MCF 10A (cell line): ENCODE data around the gene GPR137. TPM values are rescaled to one million over a fixed set of nuclear protein-coding genes. Genes with fewer than 3 reads are reported as not detected.

Experiments used
- BruUV-seq: library from RNA; stranded (reverse); fragments of 400-500 nt; replicated peaks from 2 replicates; lab custom pipeline; 2021; lab: Mats Ljungman, UMichigan
- CTCF ChIA-PET: fragments of 300-600 bp; sonication (Branson Sonifier 250); formaldehyde crosslinking; extraction: SDS; loops from one replicate; lab custom pipeline; 2021; ENCODE audit warnings: antibody characterized with exemption, inconsistent platforms; lab: Yijun Ruan, JAX
- POLR2A ChIA-PET: fragments of 300-600, 350-650 bp; sonication (Branson Sonifier 250); formaldehyde crosslinking; extraction: SDS; loops from one replicate; lab custom pipeline; 2020; ENCODE audit warnings: antibody characterized with exemption, inconsistent platforms; lab: Yijun Ruan, JAX
- DNase-seq: peaks from one replicate; pipeline ENCODE4 v3.0.0-alpha.2; 2018; ENCODE audit not compliant: unreplicated experiment
- H3K27ac Mint-ChIP-seq: one replicate; pipeline ENCODE4 v1.8.0; 2022; ENCODE audit warnings: mild to moderate bottlenecking, low read depth, mixed read lengths; ENCODE audit not compliant: unreplicated experiment
- H3K27me3 Mint-ChIP-seq: one replicate; pipeline ENCODE4 v1.8.0; 2022; ENCODE audit warnings: mixed read lengths; ENCODE audit not compliant: insufficient read depth, unreplicated experiment
- H3K36me3 Mint-ChIP-seq: one replicate; pipeline ENCODE4 v1.8.0; 2022; ENCODE audit warnings: mild to moderate bottlenecking, moderate library complexity, mixed read lengths; ENCODE audit not compliant: insufficient read depth, unreplicated experiment
- H3K4me1 Mint-ChIP-seq: one replicate; pipeline ENCODE4 v1.8.0; 2022; ENCODE audit warnings: mixed read lengths; ENCODE audit not compliant: insufficient read depth, unreplicated experiment
- H3K4me3 Mint-ChIP-seq: one replicate; pipeline ENCODE4 v1.8.0; 2022; ENCODE audit warnings: mild to moderate bottlenecking, moderate library complexity, mixed read lengths; ENCODE audit not compliant: unreplicated experiment
- H3K9me3 Mint-ChIP-seq: one replicate; pipeline ENCODE4 v1.8.0; 2022; ENCODE audit warnings: mixed read lengths; ENCODE audit not compliant: unreplicated experiment
- intact Hi-C: fragments of 100-400 bp; cut with micrococcal nuclease; formaldehyde crosslinking; loops from 2 replicates; pipeline ENCODE4 v1.14.1; 2022
- total RNA-seq: library from RNA; stranded (reverse); gene quantifications from 2 replicates; pipeline ENCODE4 v1.2.3, GENCODE V29; 2022
- TF ChIP-seq, protein P1 (sequence below): fragments of 200-600 bp; IDR thresholded peaks from one replicate; pipeline ENCODE4 v1.8.0; 2022; ENCODE audit warnings: antibody characterized with exemption, mild to moderate bottlenecking; ENCODE audit not compliant: unreplicated experiment

GPR137 gene
- total RNA-seq, 1 experiment from 2014 or later, result 36.0 TPM

DNA sequence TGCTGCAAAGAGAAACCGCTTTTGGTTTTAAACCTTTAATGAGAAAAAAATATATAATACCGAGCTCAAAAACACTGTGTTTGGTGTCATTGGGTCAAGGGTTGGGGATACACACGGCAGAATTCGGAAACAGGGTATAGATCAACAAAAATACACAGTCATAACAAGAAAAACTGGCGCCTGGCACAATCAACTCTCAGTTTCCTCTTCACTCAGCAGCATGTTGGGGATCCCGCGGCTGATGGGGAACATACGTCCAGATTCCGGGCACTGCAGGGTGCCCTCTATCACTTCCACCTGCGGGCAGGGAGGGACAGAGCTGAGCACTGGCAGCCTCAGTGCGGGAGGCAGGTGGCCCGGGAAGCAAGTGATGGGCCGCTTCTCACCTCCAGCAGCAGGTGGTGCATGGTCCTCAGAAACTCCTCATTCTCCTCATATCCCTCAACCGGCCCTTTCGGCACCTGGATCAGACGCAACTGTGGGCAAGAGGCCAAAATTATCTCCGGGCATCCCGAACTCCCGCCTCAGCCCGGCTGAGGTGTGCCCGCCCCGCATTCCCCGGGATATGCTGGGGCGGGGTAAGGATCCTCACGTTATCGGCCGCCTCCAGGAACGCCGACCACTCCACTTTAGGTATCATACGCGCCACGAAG lies 31.1 kb downstream of the GPR137 start:
- Mint-ChIP-seq H3K4me1 (peaks cover 41% of the 10 kb centered on the region), H3K36me3 (peaks cover 59% of the 10 kb centered on the region), H3K27me3 (no peaks in the 10 kb centered on the region), H3K4me3 (peak overlapping the region; percentile 86), H3K9me3 (no peaks in the 10 kb centered on the region), H3K27ac (peak overlapping the region; percentile 93)
- BruUV-seq, result TSS peak; percentile 100
- intact Hi-C loops, result loop anchor here (1.0 kb wide), 1 partner anchor 39 kb away; no protein-coding TSS in a partner anchor
- TF ChIP-seq, protein P1, sequence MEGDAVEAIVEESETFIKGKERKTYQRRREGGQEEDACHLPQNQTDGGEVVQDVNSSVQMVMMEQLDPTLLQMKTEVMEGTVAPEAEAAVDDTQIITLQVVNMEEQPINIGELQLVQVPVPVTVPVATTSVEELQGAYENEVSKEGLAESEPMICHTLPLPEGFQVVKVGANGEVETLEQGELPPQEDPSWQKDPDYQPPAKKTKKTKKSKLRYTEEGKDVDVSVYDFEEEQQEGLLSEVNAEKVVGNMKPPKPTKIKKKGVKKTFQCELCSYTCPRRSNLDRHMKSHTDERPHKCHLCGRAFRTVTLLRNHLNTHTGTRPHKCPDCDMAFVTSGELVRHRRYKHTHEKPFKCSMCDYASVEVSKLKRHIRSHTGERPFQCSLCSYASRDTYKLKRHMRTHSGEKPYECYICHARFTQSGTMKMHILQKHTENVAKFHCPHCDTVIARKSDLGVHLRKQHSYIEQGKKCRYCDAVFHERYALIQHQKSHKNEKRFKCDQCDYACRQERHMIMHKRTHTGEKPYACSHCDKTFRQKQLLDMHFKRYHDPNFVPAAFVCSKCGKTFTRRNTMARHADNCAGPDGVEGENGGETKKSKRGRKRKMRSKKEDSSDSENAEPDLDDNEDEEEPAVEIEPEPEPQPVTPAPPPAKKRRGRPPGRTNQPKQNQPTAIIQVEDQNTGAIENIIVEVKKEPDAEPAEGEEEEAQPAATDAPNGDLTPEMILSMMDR, result no peak
- ChIA-PET POLR2A (interaction anchor here (0.6 to 5.8 kb wide), 20 partner anchors 8 to 1696 kb away, joined by 3 to 285 read pairs (median 12); partner anchors contain the start of genes B3GAT3, BAD, CCDC88B and ESRRA), CTCF (interaction anchor here (0.5 to 10.2 kb wide), 17 partner anchors 9 to 184 kb away, joined by 3 to 148 read pairs (median 6); partner anchors contain the start of gene RPS6KA4)
- peak; percentile 77 for DNase-seq

DNA sequence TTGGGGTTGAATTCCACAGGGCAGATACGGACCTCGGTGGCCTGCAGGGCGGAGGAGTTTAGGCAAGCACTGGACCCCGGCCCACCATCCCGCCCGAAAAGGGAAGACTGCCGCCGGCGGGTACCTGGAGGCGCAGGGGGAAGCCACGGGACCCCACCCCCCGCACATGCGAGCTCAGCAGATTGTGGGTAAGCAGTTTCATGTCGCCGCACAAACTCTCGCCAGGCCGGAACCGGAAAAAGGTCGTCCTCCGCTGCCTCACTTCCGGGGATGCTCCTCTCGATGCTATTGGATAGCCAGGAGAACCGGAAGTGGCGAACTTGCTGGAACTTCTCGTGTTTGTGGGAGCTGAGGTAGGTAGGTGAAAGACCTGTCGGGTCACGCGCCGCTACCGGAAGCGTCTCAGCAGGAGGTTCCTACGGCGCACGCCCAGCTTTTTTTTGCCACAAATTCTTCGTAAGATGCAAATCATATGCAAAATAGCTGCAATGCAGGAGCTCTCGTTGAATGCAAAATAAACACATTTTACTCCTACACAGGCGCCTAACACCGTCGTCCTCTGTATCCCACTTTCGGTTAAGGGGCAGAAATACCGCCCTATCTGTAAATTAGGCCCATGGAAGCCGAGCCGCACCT lies 31.8 kb downstream of the GPR137 start, which contains the start of gene TRMT112:
Gene TRMT112, minus strand, starts transcription at position 235 of the 636 bp plus-strand sequence. Its CDS starts 33 bp downstream, at position 202.
- DNase-seq, result peak; percentile 99
- POLR2A ChIA-PET, result interaction anchor here (0.6 to 5.8 kb wide), 33 partner anchors 8 to 1922 kb away, joined by 3 to 285 read pairs (median 4); partner anchors contain the start of genes B3GAT3, BAD, CCDC88B and COX8A
- Mint-ChIP-seq H3K27ac (peak within 1 kb of the TSS; percentile 93), H3K4me1 (peaks cover 43% of the 10 kb centered on the region), H3K4me3 (peak within 1 kb of the TSS; percentile 86), H3K36me3 (peaks cover 65% of the 10 kb centered on the region), H3K9me3 (no peaks in the 10 kb centered on the region), H3K27me3 (no peaks in the 10 kb centered on the region)
- BruUV-seq, result no TSS peak
- intact Hi-C loops, result loop anchor here (1.0 kb wide), 1 partner anchor 38 kb away; no protein-coding TSS in a partner anchor
- CTCF ChIA-PET, result interaction anchor here (0.5 to 10.2 kb wide), 18 partner anchors 9 to 184 kb away, joined by 3 to 148 read pairs (median 7); partner anchors contain the start of gene RPS6KA4
- TF ChIP-seq, protein P1, result no peak

DNA sequence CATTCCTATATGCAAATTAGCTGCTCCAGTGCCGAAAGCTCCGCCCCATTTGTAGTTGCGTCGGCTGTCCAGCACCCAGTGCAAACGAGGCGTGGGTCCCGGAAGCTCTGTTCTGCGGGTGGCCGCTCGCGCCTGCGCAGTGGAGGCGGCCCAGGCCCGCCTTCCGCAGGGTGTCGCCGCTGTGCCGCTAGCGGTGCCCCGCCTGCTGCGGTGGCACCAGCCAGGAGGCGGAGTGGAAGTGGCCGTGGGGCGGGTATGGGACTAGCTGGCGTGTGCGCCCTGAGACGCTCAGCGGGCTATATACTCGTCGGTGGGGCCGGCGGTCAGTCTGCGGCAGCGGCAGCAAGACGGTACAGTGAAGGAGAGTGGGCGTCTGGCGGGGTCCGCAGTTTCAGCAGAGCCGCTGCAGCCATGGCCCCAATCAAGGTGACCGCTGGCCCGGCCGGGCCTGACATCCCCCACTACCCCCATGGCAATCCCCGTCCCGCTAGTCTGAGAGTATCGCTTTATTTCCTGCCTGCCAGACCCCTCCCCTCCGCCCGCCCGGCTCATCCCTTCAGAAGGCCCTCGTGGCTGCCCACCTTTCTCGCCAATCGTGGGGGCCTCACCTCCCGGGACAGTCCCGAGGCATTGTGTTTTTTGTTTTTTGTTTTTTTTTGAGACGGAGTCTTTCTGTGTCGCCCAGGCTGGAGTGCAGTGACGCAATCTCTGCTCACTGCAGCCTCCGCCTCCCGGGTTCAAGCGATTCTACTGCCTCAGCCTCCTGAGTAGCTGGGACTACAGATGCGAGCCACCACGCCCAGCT lies 32.5 kb downstream of the GPR137 start, which contains the start of gene PRDX5:
Gene PRDX5, plus strand, starts transcription at position 161 of the 805 bp plus-strand sequence. Its CDS starts 95 bp downstream, at position 256.
- H3K36me3 Mint-ChIP-seq, result peaks cover 65% of the 10 kb centered on the region
- peak; percentile 96 for DNase-seq
- H3K27me3 Mint-ChIP-seq, result no peaks in the 10 kb centered on the region
- peak within 1 kb of the TSS; percentile 86 for H3K4me3 Mint-ChIP-seq
- CTCF ChIA-PET, result interaction anchor here (0.6 to 10.2 kb wide), 18 partner anchors 9 to 183 kb away, joined by 3 to 148 read pairs (median 7); partner anchors contain the start of gene RPS6KA4
- no peaks in the 10 kb centered on the region for H3K9me3 Mint-ChIP-seq
- intact Hi-C loops, result loop anchor here (1.0 kb wide), 3 partner anchors 13 to 37 kb away; no protein-coding TSS in a partner anchor
- TF ChIP-seq, protein P1, result no peak
- BruUV-seq, result TSS peak; percentile 47
- POLR2A ChIA-PET, result interaction anchor here (0.6 to 5.8 kb wide), 33 partner anchors 9 to 1923 kb away, joined by 3 to 285 read pairs (median 4); partner anchors contain the start of genes B3GAT3, BAD, CCDC88B and COX8A
- peaks cover 36% of the 10 kb centered on the region for H3K4me1 Mint-ChIP-seq
- H3K27ac Mint-ChIP-seq, result peak within 1 kb of the TSS; percentile 93
